H9 (cell line): ENCODE measurements around the gene SMIM36. TPM values are rescaled to one million over a fixed set of nuclear protein-coding genes. Genes with fewer than 3 reads are reported as not detected.

Source experiments
- DNase-seq: peaks from one replicate; pipeline ENCODE4 v3.0.0-alpha.2; 2017
- H2AFZ ChIP-seq: one replicate; pipeline ENCODE4 v1.6.1; 2013; ENCODE audit warnings: mild to moderate bottlenecking, low read length, control low read depth, moderate library complexity
- H2AK5ac ChIP-seq: 2 replicates; pipeline ENCODE4 v1.6.1; 2013; ENCODE audit warnings: low read length, control low read depth, mixed read lengths; ENCODE audit not compliant: insufficient read length
- H2BK120ac ChIP-seq: one replicate; pipeline ENCODE4 v1.6.1; 2013; ENCODE audit warnings: low read depth, mild to moderate bottlenecking, low read length, control low read depth, inconsistent platforms; ENCODE audit not compliant: poor library complexity, severe bottlenecking
- H2BK12ac ChIP-seq: 2 replicates; pipeline ENCODE4 v1.6.1; 2013; ENCODE audit warnings: low read length, control low read depth, mixed read lengths, low read depth; ENCODE audit not compliant: insufficient read length
- H2BK15ac ChIP-seq: 2 replicates; pipeline ENCODE4 v1.6.1; 2013; ENCODE audit warnings: low read depth, low read length, control low read depth
- H2BK20ac ChIP-seq: one replicate; pipeline ENCODE4 v1.6.1; 2013; ENCODE audit warnings: low read depth, mild to moderate bottlenecking, low read length, control low read depth, inconsistent platforms; ENCODE audit not compliant: poor library complexity, severe bottlenecking
- H2BK5ac ChIP-seq: 2 replicates; pipeline ENCODE4 v1.6.1; 2013; ENCODE audit warnings: low read length, control low read depth, mixed read lengths; ENCODE audit not compliant: insufficient read length
- H3K14ac ChIP-seq: 2 replicates; pipeline ENCODE4 v1.6.1; 2013; ENCODE audit warnings: low read length, control low read depth; ENCODE audit not compliant: insufficient read depth
- H3K18ac ChIP-seq: 2 replicates; pipeline ENCODE4 v1.6.1; 2013; ENCODE audit warnings: low read depth, mild to moderate bottlenecking, mixed read lengths, low read length, control low read depth; ENCODE audit not compliant: insufficient read length
- H3K23ac ChIP-seq: 2 replicates; pipeline ENCODE4 v1.6.1; 2013; ENCODE audit warnings: low read length, control low read depth, mixed read lengths, low read depth; ENCODE audit not compliant: insufficient read length
- H3K23me2 ChIP-seq: 2 replicates; pipeline ENCODE4 v1.6.1; 2013; ENCODE audit warnings: low read depth, mild to moderate bottlenecking, mixed read lengths, low read length, control low read depth; ENCODE audit not compliant: insufficient read length, poor library complexity, severe bottlenecking
- H3K27ac ChIP-seq: 2 replicates; pipeline ENCODE4 v1.5.1; 2013; ENCODE audit warnings: low read length, control low read depth, mixed read lengths, low read depth; ENCODE audit not compliant: insufficient read length
- H3K27me3 ChIP-seq: 2 replicates; pipeline ENCODE4 v1.6.1; 2013; ENCODE audit warnings: low read length, control low read depth, inconsistent platforms; ENCODE audit not compliant: insufficient read depth
- H3K4ac ChIP-seq: 2 replicates; pipeline ENCODE4 v1.6.1; 2013; ENCODE audit warnings: low read depth, mild to moderate bottlenecking, control low read depth, inconsistent platforms, low read length, moderate library complexity
- H3K4me1 ChIP-seq: 2 replicates; pipeline ENCODE4 v1.6.1; 2013; ENCODE audit warnings: low read length, control low read depth, inconsistent platforms; ENCODE audit not compliant: insufficient read depth
- H3K4me2 ChIP-seq: 2 replicates; pipeline ENCODE4 v1.6.1; 2013; ENCODE audit warnings: low read length, control low read depth, mixed read lengths; ENCODE audit not compliant: insufficient read length, insufficient read depth
- H3K56ac ChIP-seq: 2 replicates; pipeline ENCODE4 v1.6.1; 2013; ENCODE audit warnings: low read depth, mild to moderate bottlenecking, mixed read lengths, low read length, control low read depth; ENCODE audit not compliant: insufficient read length
- H3K79me1 ChIP-seq: 2 replicates; pipeline ENCODE4 v1.6.1; 2013; ENCODE audit warnings: low read depth, mild to moderate bottlenecking, moderate library complexity, low read length, control low read depth, inconsistent platforms; ENCODE audit not compliant: insufficient read depth, poor library complexity, severe bottlenecking
- H3K79me2 ChIP-seq: 2 replicates; pipeline ENCODE4 v1.6.1; 2013; ENCODE audit warnings: low read length, control low read depth, inconsistent platforms; ENCODE audit not compliant: insufficient read depth
- H3K9ac ChIP-seq: 2 replicates; pipeline ENCODE4 v1.6.1; 2013; ENCODE audit warnings: low read length, control low read depth, mixed read lengths; ENCODE audit not compliant: insufficient read length; ENCODE audit errors: extremely low read depth
- H3K9me3 ChIP-seq: one replicate; pipeline ENCODE4 v1.6.1; 2013; ENCODE audit warnings: low read depth, low read length, inconsistent platforms; ENCODE audit not compliant: control insufficient read depth
- H3T11ph ChIP-seq: one replicate; pipeline ENCODE4 v1.6.1; 2013; ENCODE audit warnings: mild to moderate bottlenecking, low read length, control low read depth, inconsistent platforms
- H4K20me1 ChIP-seq: one replicate; pipeline ENCODE4 v1.6.1; 2013; ENCODE audit not compliant: control insufficient read depth, insufficient read length, insufficient read depth
- H4K5ac ChIP-seq: 2 replicates; pipeline ENCODE4 v1.6.1; 2013; ENCODE audit warnings: low read depth, mild to moderate bottlenecking, mixed read lengths, low read length, control low read depth; ENCODE audit not compliant: insufficient read length
- H4K8ac ChIP-seq: replicated peaks from 2 replicates; pipeline ENCODE4 v1.6.1; 2013; ENCODE audit warnings: low read length, control low read depth, mixed read lengths, low read depth; ENCODE audit not compliant: insufficient read length
- H4K91ac ChIP-seq: 2 replicates; pipeline ENCODE4 v1.6.1; 2013; ENCODE audit warnings: low read depth, mild to moderate bottlenecking, moderate library complexity, mixed read lengths, low read length, control low read depth; ENCODE audit not compliant: insufficient read length
- H3K27ac Mint-ChIP-seq, 3 experiments: 2 replicates in 2 of 3; 3 replicates in 1 of 3; pipeline ENCODE4 v1.8.0; 2020 to 2021; ENCODE audit warnings: mixed read lengths in 3 of 3, mild to moderate bottlenecking in 1 of 3, moderate library complexity in 1 of 3
- H3K27me3 Mint-ChIP-seq: 2 replicates; pipeline ENCODE4 v1.8.0; 2021; ENCODE audit warnings: low read depth, mild to moderate bottlenecking, moderate library complexity, mixed read lengths
- H3K36me3 Mint-ChIP-seq, 3 experiments: 2 replicates in 2 of 3; 3 replicates in 1 of 3; pipeline ENCODE4 v1.8.0; 2020 to 2021; ENCODE audit warnings: low read depth in 3 of 3, mixed read lengths in 3 of 3; ENCODE audit not compliant: insufficient read depth in 1 of 3
- H3K4me1 Mint-ChIP-seq, 2 experiments: 2 replicates each; pipeline ENCODE4 v1.8.0; 2020; ENCODE audit warnings: mixed read lengths in 2 of 2
- H3K4me3 Mint-ChIP-seq, 2 experiments: 2 replicates in 1 of 2; 3 replicates in 1 of 2; pipeline ENCODE4 v1.8.0; 2020 to 2021; ENCODE audit warnings: mild to moderate bottlenecking in 2 of 2, mixed read lengths in 2 of 2, moderate library complexity in 1 of 2
- H3K9me3 Mint-ChIP-seq, 2 experiments: 2 replicates in 1 of 2; 3 replicates in 1 of 2; pipeline ENCODE4 v1.8.0; 2020; ENCODE audit warnings: mild to moderate bottlenecking in 2 of 2, mixed read lengths in 2 of 2, moderate library complexity in 1 of 2
- WGBS: extraction: QIAGEN DNeasy Blood & Tissue Kit; methylation state at CpG from one replicate; pipeline ENCODE4 v1.1.7; 2013; ENCODE audit warnings: missing lambda C conversion rate, low lambda C conversion rate, mixed read lengths; ENCODE audit not compliant: insufficient read length; ENCODE audit errors: extremely low coverage; 5-methylcytosine and 5-hydroxymethylcytosine counted together
- total RNA-seq: library from RNA; stranded (reverse); gene quantifications from 2 replicates; pipeline ENCODE4 v1.2.1, GENCODE V29; 2021
- TF ChIP-seq, protein P1 (sequence below): fragments of 200-600 bp; sonication (generic); conservative IDR thresholded peaks from 3 replicates; pipeline ENCODE4 v1.8.0; 2021; ENCODE audit warnings: antibody characterized with exemption, mild to moderate bottlenecking

Gene SMIM36
- total RNA-seq, 1 experiment from 2014 or later = not detected

DNA sequence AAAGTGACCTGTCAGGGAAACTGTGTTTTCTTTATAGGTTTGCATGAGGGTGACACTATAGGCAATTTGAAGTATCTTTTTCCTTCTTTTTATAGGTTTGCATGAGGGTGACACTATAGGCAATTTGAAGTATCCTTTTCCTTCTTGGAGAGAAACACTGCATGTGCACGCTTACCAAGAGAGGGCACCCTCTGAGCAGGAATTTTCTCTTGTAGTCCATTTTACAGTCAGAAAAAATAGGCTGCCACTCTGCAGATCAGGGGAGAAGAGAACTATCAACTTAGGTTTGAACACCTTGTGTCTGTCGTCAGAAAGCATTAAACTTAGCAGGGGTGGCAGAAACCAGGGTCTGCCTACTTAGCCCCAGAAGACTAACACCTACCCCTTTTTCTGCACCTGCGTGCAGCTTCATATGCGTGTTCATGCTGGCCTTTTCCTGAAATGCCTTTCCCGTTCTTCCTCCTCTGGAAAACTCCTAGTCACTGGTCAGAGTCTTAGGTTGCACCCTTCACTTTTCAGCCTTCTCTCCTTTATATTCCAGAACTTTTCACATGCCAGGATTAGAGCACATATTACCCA lies 16.4 kb upstream of the SMIM36 start:
- Histone ChIP-seq H3K27me3 (no peaks in the 10 kb centered on the region), H3K23ac (no peak overlapping the region), H2BK20ac (no peak overlapping the region), H4K8ac (no peak overlapping the region), H2BK120ac (no peak overlapping the region), H4K5ac (no peak overlapping the region), H3K4me1 (no peaks in the 10 kb centered on the region), H3K79me2 (no peaks in the 10 kb centered on the region), H3K4ac (no peak overlapping the region), H3K27ac (no peak overlapping the region), H4K91ac (no peak overlapping the region), H2AFZ (no peak overlapping the region), H3K4me2 (no peak overlapping the region), H2BK5ac (no peak overlapping the region), H4K20me1 (no peaks in the 10 kb centered on the region), H3K23me2 (no peaks in the 10 kb centered on the region), H3T11ph (no peak overlapping the region), H2BK12ac (no peak overlapping the region), H3K79me1 (no peaks in the 10 kb centered on the region), H3K9me3 (no peaks in the 10 kb centered on the region), H3K14ac (no peak overlapping the region), H3K18ac (no peak overlapping the region), H3K56ac (no peak overlapping the region), H2BK15ac (no peak overlapping the region), H2AK5ac (no peak overlapping the region), H3K9ac (no peak overlapping the region)
- no peak overlapping the region for H3K27ac Mint-ChIP-seq
- no peak overlapping the region for H3K4me3 Mint-ChIP-seq
- no peaks in the 10 kb centered on the region for H3K27me3 Mint-ChIP-seq
- no CpG with 5 or more reads among the region's 5 CpGs for WGBS
- peaks cover 0 to 4% of the 10 kb centered on the region in 2 experiments; a peak in 1 of 4 replicates for H3K4me1 Mint-ChIP-seq
- peak; percentile 54 for DNase-seq
- H3K36me3 Mint-ChIP-seq = no peaks in the 10 kb centered on the region
- TF ChIP-seq, protein P1, sequence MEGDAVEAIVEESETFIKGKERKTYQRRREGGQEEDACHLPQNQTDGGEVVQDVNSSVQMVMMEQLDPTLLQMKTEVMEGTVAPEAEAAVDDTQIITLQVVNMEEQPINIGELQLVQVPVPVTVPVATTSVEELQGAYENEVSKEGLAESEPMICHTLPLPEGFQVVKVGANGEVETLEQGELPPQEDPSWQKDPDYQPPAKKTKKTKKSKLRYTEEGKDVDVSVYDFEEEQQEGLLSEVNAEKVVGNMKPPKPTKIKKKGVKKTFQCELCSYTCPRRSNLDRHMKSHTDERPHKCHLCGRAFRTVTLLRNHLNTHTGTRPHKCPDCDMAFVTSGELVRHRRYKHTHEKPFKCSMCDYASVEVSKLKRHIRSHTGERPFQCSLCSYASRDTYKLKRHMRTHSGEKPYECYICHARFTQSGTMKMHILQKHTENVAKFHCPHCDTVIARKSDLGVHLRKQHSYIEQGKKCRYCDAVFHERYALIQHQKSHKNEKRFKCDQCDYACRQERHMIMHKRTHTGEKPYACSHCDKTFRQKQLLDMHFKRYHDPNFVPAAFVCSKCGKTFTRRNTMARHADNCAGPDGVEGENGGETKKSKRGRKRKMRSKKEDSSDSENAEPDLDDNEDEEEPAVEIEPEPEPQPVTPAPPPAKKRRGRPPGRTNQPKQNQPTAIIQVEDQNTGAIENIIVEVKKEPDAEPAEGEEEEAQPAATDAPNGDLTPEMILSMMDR = peak; percentile 75
- no peaks in the 10 kb centered on the region for H3K9me3 Mint-ChIP-seq
